ENCODE results near the gene COL4A6.
"Not testable (repeated sequence)": the region's sequence is repeated elsewhere in the genome, so short reads cannot be mapped to it uniquely, and the experiment has no call there.

The COL4A6 gene

GRCh38 chrX:108438110-108438623 lies at the start of gene COL4A6:
Gene COL4A6 (minus strand): TSS chrX:108438422. CDS start chrX:108438196, 226 bp downstream.
- DNase-seq = no peak

GRCh38 chrX:108485960-108486359 lies 47.7 kb upstream of the COL4A6 start:
- DNase-seq = no peak

GRCh38 chrX:108484251-108484650 lies 46.0 kb upstream of the COL4A6 start:
- DNase-seq = no peak

GRCh38 chrX:108481528-108481927 lies 43.3 kb upstream of the COL4A6 start:
- DNase-seq = not testable (repeated sequence)

- DNase-seq = no peak
These were observed 35.8 kb upstream of the COL4A6 start for GRCh38 chrX:108473979-108474378.

GRCh38 chrX:108468486-108468885 lies 30.3 kb upstream of the COL4A6 start:
- DNase-seq = no peak

GRCh38 chrX:108464604-108465003 lies 26.4 kb upstream of the COL4A6 start:
- no peak for DNase-seq

GRCh38 chrX:108456971-108457477 lies 18.8 kb upstream of the COL4A6 start:
- no peak for DNase-seq

GRCh38 chrX:108453841-108454240 lies 15.6 kb upstream of the COL4A6 start:
- no peak for DNase-seq

- DNase-seq = no peak
These were observed 9.1 kb upstream of the COL4A6 start for GRCh38 chrX:108447303-108447702.

GRCh38 chrX:108442901-108443464 lies 4.8 kb upstream of the COL4A6 start:
- no peak for DNase-seq

- no peak for DNase-seq
These were observed 1.9 kb upstream of the COL4A6 start for GRCh38 chrX:108439961-108440696.

- DNase-seq = no peak
These were observed 1.3 kb upstream of the COL4A6 start, which contains the start of gene COL4A5 for GRCh38 chrX:108439426-108439942. Gene COL4A5 (plus strand): TSS chrX:108439838. CDS start chrX:108440126, 288 bp downstream.

- DNase-seq = no peak
These were observed 693 bp downstream of the COL4A6 start for GRCh38 chrX:108437349-108438109.

- no peak for DNase-seq
These were observed 3.0 kb downstream of the COL4A6 start for GRCh38 chrX:108435261-108435660.

- DNase-seq = no peak
These were observed 12.0 kb downstream of the COL4A6 start for GRCh38 chrX:108426262-108426661.

- DNase-seq = no peak
These were observed 17.7 kb downstream of the COL4A6 start for GRCh38 chrX:108420481-108420880.

GRCh38 chrX:108419401-108419800 lies 18.8 kb downstream of the COL4A6 start:
- no peak for DNase-seq

GRCh38 chrX:108417257-108417656 lies 21.0 kb downstream of the COL4A6 start:
- no peak for DNase-seq

GRCh38 chrX:108415891-108416290 lies 22.3 kb downstream of the COL4A6 start:
- DNase-seq = no peak

GRCh38 chrX:108415146-108415545 lies 23.1 kb downstream of the COL4A6 start:
- DNase-seq = no peak

GRCh38 chrX:108412783-108413182 lies 25.4 kb downstream of the COL4A6 start:
- no peak for DNase-seq

Measured in activated CD4-positive, alpha-beta T cell treated with anti-CD3 and anti-CD28 coated beads, Interleukin-2, amount 50 U/mL, for 48 hours (primary cell).